Activated CD4-positive, alpha-beta T cell treated with anti-CD3 and anti-CD28 coated beads, Interleukin-2, Interleukin-4, amounts not matched to agents 100 ng/mL and 50 ng/mL, durations not matched to agents 16 hours and 8 hours (primary cell): ENCODE data around the gene GGT6.

Experiments
- DNase-seq: peaks from one replicate; pipeline ENCODE4 v3.0.0-alpha.2; 2020; ENCODE audit warnings: low spot score

GGT6 gene

GRCh38 chr17:4538236-4539002 is 22.0 kb downstream of the GGT6 start:
- DNase-seq, result no peak

GRCh38 chr17:4537451-4538235 is 22.7 kb downstream of the GGT6 start:
- DNase-seq, result no peak

GRCh38 chr17:4536742-4537411 is 23.5 kb downstream of the GGT6 start:
- no peak for DNase-seq

- DNase-seq, result no peak
Observed at GRCh38 chr17:4536259-4536741, 24.1 kb downstream of the GGT6 start.

- no peak for DNase-seq
Observed at GRCh38 chr17:4535667-4536258, 24.6 kb downstream of the GGT6 start.

GRCh38 chr17:4534928-4535666 is 25.3 kb downstream of the GGT6 start:
- DNase-seq, result no peak

GRCh38 chr17:4534515-4534914 is 25.9 kb downstream of the GGT6 start:
- DNase-seq, result no peak

GRCh38 chr17:4533523-4534504 is 26.6 kb downstream of the GGT6 start:
- no peak for DNase-seq

GRCh38 chr17:4532860-4533522 is 27.4 kb downstream of the GGT6 start:
- DNase-seq, result no peak

GRCh38 chr17:4531988-4532736 is 28.2 kb downstream of the GGT6 start:
- DNase-seq, result no peak

GRCh38 chr17:4530799-4531730 is 29.3 kb downstream of the GGT6 start:
- DNase-seq, result no peak

GRCh38 chr17:4529533-4530152 is 30.7 kb downstream of the GGT6 start:
- no peak for DNase-seq

- DNase-seq, result no peak
Observed at GRCh38 chr17:4527566-4528125, 32.7 kb downstream of the GGT6 start.

GRCh38 chr17:4527134-4527533 is 33.2 kb downstream of the GGT6 start:
- DNase-seq, result no peak

- no peak for DNase-seq
Observed at GRCh38 chr17:4525691-4526397, 34.5 kb downstream of the GGT6 start.

- DNase-seq, result no peak
Observed at GRCh38 chr17:4523946-4524345, 36.4 kb downstream of the GGT6 start.

GRCh38 chr17:4522661-4523060 is 37.7 kb downstream of the GGT6 start:
- DNase-seq, result no peak
